Mesothelial cell of epicardium (in vitro differentiated cells): ENCODE results near the gene LCNL1. TPM values are rescaled to one million over a fixed set of nuclear protein-coding genes. Genes with fewer than 3 reads are reported as not detected.

Experiments used
- DNase-seq, 2 experiments: peaks; one replicate each; pipeline ENCODE4 v3.0.0; 2021; ENCODE audit warnings: low spot score in 2 of 2; ENCODE audit not compliant: unreplicated experiment in 2 of 2
- H3K27ac Mint-ChIP-seq: 2 replicates; pipeline ENCODE4 v1.8.0; 2021; ENCODE audit warnings: mixed read lengths
- H3K27me3 Mint-ChIP-seq: 2 replicates; pipeline ENCODE4 v1.8.0; 2021; ENCODE audit warnings: low read depth, mixed read lengths
- H3K36me3 Mint-ChIP-seq: 2 replicates; pipeline ENCODE4 v1.8.0; 2021; ENCODE audit warnings: mixed read lengths
- H3K4me1 Mint-ChIP-seq: 2 replicates; pipeline ENCODE4 v1.8.0; 2021; ENCODE audit warnings: mixed read lengths
- H3K4me3 Mint-ChIP-seq: 2 replicates; pipeline ENCODE4 v1.8.0; 2021; ENCODE audit warnings: mild to moderate bottlenecking, moderate library complexity, mixed read lengths
- H3K9me3 Mint-ChIP-seq: 2 replicates; pipeline ENCODE4 v1.8.0; 2021; ENCODE audit warnings: mixed read lengths
- total RNA-seq: library from RNA; stranded (reverse); gene quantifications from 3 replicates; pipeline ENCODE4 v1.2.1, GENCODE V29; 2021
- TF ChIP-seq, protein P1 (sequence below): fragments of 200-600 bp; sonication (generic); IDR thresholded peaks from one replicate; pipeline ENCODE4 v1.5.0; 2021; ENCODE audit warnings: antibody characterized with exemption; ENCODE audit not compliant: unreplicated experiment

Gene LCNL1
- total RNA-seq, 1 donor from 2014 or later: 5.5 TPM

- Mint-ChIP-seq H3K4me3 (no peak overlapping the region), H3K9me3 (no peaks in the 10 kb centered on the region), H3K27ac (no peak overlapping the region), H3K27me3 (peaks cover 3% of the 10 kb centered on the region), H3K36me3 (no peaks in the 10 kb centered on the region), H3K4me1 (peaks cover 6% of the 10 kb centered on the region)
- TF ChIP-seq, protein P1, sequence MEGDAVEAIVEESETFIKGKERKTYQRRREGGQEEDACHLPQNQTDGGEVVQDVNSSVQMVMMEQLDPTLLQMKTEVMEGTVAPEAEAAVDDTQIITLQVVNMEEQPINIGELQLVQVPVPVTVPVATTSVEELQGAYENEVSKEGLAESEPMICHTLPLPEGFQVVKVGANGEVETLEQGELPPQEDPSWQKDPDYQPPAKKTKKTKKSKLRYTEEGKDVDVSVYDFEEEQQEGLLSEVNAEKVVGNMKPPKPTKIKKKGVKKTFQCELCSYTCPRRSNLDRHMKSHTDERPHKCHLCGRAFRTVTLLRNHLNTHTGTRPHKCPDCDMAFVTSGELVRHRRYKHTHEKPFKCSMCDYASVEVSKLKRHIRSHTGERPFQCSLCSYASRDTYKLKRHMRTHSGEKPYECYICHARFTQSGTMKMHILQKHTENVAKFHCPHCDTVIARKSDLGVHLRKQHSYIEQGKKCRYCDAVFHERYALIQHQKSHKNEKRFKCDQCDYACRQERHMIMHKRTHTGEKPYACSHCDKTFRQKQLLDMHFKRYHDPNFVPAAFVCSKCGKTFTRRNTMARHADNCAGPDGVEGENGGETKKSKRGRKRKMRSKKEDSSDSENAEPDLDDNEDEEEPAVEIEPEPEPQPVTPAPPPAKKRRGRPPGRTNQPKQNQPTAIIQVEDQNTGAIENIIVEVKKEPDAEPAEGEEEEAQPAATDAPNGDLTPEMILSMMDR: no peak
- no peak for DNase-seq
Observed at GRCh38 chr9:136964171-136964689, 18.6 kb upstream of the LCNL1 start.

GRCh38 chr9:136964833-136965422, 17.9 kb upstream of the LCNL1 start:
- H3K27me3 Mint-ChIP-seq: peaks cover 3% of the 10 kb centered on the region
- TF ChIP-seq, protein P1: no peak
- no peaks in the 10 kb centered on the region for H3K36me3 Mint-ChIP-seq
- DNase-seq: no peak
- H3K4me1 Mint-ChIP-seq: peaks cover 7% of the 10 kb centered on the region
- H3K4me3 Mint-ChIP-seq: no peak overlapping the region
- no peaks in the 10 kb centered on the region for H3K9me3 Mint-ChIP-seq
- H3K27ac Mint-ChIP-seq: no peak overlapping the region

DNA sequence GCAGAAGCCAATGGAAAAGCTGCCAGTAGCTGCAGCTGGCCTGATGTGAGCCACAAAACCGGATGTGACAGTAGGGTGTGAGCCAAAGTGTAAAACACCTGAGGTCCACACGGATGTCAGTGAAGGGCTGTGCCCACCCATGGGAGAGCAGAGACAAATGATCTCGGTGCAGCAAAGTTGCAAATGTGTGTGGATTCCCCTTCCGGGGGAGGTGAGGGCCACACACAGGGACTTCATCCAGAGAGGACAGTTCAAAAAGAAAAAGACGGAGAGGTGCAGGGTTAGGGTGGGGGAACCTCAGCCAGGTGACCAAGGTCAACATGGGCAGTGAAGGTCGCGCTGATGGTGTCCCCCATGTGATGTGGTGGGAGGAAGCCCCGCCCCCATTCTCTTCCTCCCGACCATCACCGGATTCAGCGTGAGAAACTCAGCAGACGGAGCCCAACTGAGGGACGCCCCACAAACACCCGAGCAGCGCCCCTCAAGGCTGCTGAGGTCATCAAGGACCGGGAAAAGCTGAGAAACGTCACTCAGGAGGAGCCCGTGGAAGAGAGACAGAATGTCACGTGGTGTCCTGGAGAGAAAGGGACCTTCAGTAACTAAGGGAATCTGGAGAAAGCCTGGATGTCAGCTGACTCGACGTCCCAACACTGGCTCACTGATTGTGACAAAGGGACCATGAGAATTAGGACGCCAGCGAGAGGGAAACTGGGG, 16.9 kb upstream of the LCNL1 start:
- Mint-ChIP-seq H3K36me3 (no peaks in the 10 kb centered on the region), H3K27me3 (peaks cover 3% of the 10 kb centered on the region), H3K27ac (no peak overlapping the region), H3K4me3 (no peak overlapping the region), H3K9me3 (no peaks in the 10 kb centered on the region), H3K4me1 (peaks cover 9% of the 10 kb centered on the region)
- no peak for DNase-seq
- TF ChIP-seq, protein P1: no peak

DNA sequence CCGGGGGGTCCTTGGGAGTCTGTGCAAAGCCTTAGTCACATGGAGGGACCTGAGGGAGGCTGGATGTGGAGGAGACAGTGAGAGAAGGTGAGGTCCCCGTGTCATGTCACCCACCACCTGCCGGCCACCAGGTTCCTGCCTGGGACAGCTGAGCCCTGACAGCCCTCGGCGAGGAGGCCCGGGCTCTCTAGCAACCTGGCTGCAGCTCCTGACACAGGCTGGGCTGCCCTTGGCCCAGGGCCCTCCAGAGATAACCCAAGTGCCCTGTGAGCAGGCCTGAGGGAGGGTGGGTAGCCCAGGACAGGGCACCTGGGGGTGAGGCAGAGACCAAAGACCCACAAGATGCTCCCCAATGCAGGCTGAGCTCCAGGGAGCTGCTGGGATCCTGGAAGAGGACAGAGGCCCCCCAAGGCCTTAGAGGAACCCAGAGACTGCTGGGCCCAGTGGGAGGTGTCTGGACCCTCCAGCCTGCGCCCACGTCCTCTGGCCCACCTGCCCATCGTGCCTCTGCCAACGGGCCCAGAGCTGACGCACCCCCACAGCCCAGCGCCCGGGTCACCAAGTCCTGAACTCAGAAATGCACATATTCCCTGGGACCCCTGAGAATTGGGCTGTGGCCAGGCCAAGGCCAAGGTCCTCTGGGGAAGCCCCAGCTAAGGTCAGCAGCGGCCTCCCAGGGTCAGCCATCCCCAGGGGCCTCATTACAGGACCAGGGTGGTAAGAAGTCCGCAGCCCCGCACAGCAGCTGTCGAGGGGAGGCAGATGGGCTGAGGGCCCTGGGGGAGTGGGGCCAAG, 14.3 kb upstream of the LCNL1 start:
- no peak for DNase-seq
- TF ChIP-seq, protein P1: no peak
- H3K27ac Mint-ChIP-seq: no peak overlapping the region
- H3K9me3 Mint-ChIP-seq: no peaks in the 10 kb centered on the region
- peaks cover 3% of the 10 kb centered on the region for H3K27me3 Mint-ChIP-seq
- peaks cover 3% of the 10 kb centered on the region for H3K4me1 Mint-ChIP-seq
- H3K4me3 Mint-ChIP-seq: no peak overlapping the region
- no peaks in the 10 kb centered on the region for H3K36me3 Mint-ChIP-seq

DNA sequence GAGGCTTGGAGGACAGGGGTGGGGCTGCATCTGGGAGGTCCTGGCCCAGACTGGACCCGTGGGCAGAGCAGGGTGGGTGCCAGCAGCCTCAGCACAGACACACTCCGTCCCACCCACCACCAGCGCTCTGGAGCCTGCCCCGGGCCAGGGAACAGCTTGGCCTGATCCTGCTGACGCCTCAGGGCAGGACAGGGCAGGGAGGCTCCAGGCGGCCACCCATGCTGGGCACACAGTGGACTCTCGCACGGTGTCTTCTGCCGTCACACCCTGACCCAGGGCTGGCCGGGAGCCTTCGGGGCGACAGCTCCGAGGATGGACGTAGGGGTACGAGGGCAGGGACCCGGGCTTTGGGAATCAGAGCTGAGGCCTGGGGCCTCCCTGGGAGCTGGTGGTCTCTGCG, 13.6 kb upstream of the LCNL1 start:
- Mint-ChIP-seq H3K9me3 (no peaks in the 10 kb centered on the region), H3K27me3 (peaks cover 3% of the 10 kb centered on the region), H3K4me1 (peaks cover 3% of the 10 kb centered on the region), H3K36me3 (no peaks in the 10 kb centered on the region), H3K27ac (no peak overlapping the region), H3K4me3 (no peak overlapping the region)
- TF ChIP-seq, protein P1: no peak
- no peak for DNase-seq
